NCI-H2196 treated with DMSO at 0.1 percent for 48 hours (cell line): Measurements from ENCODE around the gene CYP2C9.

Experiments used
- DNase-seq: peaks from one replicate; lab custom pipeline; 2025; ENCODE audit not compliant: unreplicated experiment; lab: John Stamatoyannopoulos, UW

CYP2C9 gene

DNA sequence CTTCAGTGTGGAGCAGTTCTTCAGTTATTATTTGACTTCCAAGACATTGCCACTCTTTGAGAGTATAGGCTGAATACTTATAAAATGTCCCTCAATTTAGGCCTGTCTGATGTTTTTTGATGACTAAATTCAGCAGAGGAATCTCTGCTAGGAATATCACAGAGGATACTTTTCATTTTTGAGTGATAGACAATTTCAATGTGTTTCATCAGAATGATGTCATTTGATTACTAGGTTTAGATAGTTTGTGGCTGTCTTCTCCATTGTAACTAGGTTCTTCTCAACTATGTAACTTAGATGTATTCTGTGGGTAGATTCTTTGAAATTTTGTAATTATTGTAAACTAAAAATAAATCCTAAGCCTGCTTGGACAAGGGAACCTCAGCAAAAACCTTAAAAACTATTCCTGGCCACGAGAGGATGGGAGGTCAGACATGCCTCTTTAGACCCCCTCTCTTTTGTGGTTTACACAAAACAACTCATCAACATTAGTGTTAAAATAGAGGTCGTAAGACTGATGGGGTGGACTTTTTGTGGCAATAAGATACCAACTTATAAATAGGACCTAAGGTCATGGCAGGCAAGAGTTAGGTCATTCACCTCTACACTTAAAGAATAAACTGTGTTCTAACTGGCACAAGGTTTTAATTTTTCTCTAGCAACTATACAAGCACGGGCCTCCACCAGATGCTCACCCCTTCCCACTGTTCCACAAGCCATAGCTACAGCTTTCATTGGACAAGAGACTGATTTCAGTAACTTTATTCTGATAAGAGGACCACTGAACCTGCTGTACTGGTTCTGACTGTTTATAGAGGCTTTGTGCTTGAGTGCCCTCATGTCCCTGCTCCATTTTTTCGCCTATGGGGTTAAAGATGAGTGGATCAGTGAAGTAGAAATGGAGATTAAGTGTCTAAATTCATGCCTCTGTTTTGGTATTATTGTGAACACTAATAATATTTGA is 97.2 kb downstream of the CYP2C9 start:
- DNase-seq = no peak

DNA sequence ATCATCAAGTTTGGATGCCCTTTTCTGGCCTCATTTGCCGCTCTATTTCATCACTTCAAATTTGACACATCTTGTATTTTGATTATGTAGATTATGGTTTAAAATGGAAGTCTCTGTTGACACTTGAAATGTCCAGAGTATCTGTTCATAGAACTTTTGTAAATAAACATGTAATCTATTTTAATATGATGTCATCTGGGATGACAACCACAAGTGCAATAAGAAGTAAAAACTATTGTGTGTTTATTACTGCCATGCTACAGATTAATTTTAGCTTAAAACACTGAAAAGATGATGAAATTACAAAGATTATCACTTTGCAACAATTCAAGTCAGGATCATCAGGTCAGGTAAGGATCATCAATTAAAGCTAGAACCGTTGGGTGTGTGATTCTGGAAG is 100.8 kb downstream of the CYP2C9 start:
- no peak for DNase-seq
